ENCODE measurements around the gene SLC22A17. TPM values are rescaled to one million over a fixed set of nuclear protein-coding genes. Genes with fewer than 3 reads are reported as not detected.

SLC22A17 gene
- total and polyA plus RNA-seq, 10 of the 15 experiments (the other 5 are each of a cell fraction or from before 2014, with no cell fraction given): not detected

DNA sequence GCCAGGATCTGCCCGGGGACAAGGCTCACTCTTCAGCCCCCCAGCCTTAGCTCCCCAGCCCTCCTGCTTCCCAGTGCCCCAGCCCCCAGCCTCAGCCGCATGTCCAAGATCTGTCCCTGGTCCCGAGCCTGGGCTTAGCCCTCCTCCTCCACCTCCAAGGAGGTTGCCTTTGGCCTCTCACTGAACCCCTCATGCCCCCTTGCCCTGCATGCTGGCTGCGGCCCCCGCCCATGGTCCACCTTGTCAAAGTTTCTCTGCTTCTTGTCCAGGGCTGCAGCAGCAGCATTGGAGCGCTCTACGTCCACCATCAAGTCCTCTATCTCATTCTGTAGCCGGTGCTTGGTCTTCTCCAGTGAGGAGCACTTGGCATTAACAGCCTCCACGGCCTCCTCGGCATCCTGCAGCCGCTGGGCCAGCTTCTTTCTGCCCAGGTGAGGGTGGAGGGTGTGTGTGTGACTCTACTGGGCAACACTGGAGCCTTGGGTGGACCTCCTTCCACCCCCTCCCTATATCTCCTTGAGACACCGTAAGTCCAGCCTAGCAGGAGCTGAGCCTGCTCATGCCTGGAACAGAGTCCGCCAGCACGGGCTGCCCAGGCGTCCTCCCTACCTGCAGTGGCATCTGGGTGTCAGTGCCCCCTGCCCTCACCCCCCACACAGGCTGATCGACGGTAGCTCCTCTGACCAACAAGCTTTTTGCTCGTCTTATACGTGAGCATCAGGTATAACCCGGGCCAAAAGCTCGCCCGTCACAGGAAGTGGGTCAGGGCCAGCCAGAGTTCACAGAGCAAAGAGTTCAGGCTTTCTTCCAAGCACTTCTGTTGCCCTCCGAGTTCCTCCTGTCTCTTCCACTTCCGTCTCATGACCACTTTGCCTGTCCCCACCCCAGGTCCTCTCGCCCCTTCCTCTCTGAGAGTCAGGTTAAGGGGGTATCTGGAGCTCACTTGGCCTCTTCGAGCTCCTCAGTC is 35.5 kb upstream of the SLC22A17 start:
- 35% methylated on average over 26 of the region's 26 CpGs for WGBS (ENCODE audit: insufficient coverage, insufficient replicate concordance, low lambda C conversion rate, missing lambda C conversion rate)
- ChIA-PET POLR2A (no interaction called here), CTCF (interaction anchor here (1.1 kb wide), 1 partner anchor 268 kb away, joined by 3 read pairs; no protein-coding TSS in a partner anchor), RAD21 (ENCODE audit: unreplicated experiment) (no interaction called here), SMC1A (ENCODE audit: uncharacterized antibody, unreplicated experiment) (interaction anchor here (1.2 kb wide), 1 partner anchor 11 kb away, joined by 3 read pairs; the partner anchor contains the start of gene CMTM5)
- H3K36me3 ChIP-seq (ENCODE audit: control insufficient read depth in 2 of 2, insufficient read depth in 2 of 2, low read length in 1 of 2): no peaks in the 10 kb centered on the region
- H3K4me3 ChIP-seq: no peak overlapping the region
- H2AFZ ChIP-seq (ENCODE audit: control insufficient read depth, low read depth, low read length): no peak overlapping the region
- no peak for ATAC-seq
- H3K4me1 ChIP-seq (ENCODE audit: control insufficient read depth, insufficient read depth, low read length): no peaks in the 10 kb centered on the region
- no peak for DNase-seq (ENCODE audit: low read depth, low spot score)
- no peak overlapping the region for H3K27ac ChIP-seq (ENCODE audit: control insufficient read depth, insufficient read depth)
- no peaks in the 10 kb centered on the region for H3K9me3 ChIP-seq (replicated peaks; ENCODE audit: control insufficient read depth, insufficient read depth, low read length)
- intact Hi-C loops (cut with micrococcal nuclease; ENCODE audit: unreplicated experiment): no loop called here
- H3K79me2 ChIP-seq (ENCODE audit: control insufficient read depth, insufficient read depth, low read length): no peaks in the 10 kb centered on the region
- no peak overlapping the region for H3K4me2 ChIP-seq (ENCODE audit: control insufficient read depth, insufficient read depth)
- H4K20me1 ChIP-seq (ENCODE audit: control insufficient read depth, insufficient read depth): no peaks in the 10 kb centered on the region
- FAIRE-seq: no peak
- no TSS peak for BruUV-seq (replicated peaks)
- H3K27me3 ChIP-seq (replicated peaks in 1 of 2; ENCODE audit: control insufficient read depth in 2 of 2, insufficient read depth in 2 of 2, low read length in 1 of 2): no peaks in the 10 kb centered on the region; a peak in 2 of 4 replicates
- in situ Hi-C loops (cut with MboI): no loop called here
- H3K9ac ChIP-seq (ENCODE audit: control insufficient read depth, insufficient read depth, low read length): no peak overlapping the region
- TF ChIP-seq YBX1 (IDR thresholded peaks at IDR 0.05): no peak
- TF ChIP-seq POU2F2 (IDR thresholded peaks at IDR 0.05; ENCODE audit: borderline replicate concordance, low read depth, low read length): no peak
- no peak for TF ChIP-seq SPI1 (IDR thresholded peaks at IDR 0.05; ENCODE audit: borderline replicate concordance, insufficient read depth, low read depth, low read length)
- no peak for TF ChIP-seq LARP7 (IDR thresholded peaks at IDR 0.05)
- TF ChIP-seq SUPT20H (IDR thresholded peaks at IDR 0.05; ENCODE audit: borderline replicate concordance, control insufficient read depth, low read depth, low read length): no peak
- TF ChIP-seq NR2C2 (IDR thresholded peaks at IDR 0.05; ENCODE audit: borderline replicate concordance, control insufficient read depth, insufficient read length, low read depth): no peak
- TF ChIP-seq, protein P1, sequence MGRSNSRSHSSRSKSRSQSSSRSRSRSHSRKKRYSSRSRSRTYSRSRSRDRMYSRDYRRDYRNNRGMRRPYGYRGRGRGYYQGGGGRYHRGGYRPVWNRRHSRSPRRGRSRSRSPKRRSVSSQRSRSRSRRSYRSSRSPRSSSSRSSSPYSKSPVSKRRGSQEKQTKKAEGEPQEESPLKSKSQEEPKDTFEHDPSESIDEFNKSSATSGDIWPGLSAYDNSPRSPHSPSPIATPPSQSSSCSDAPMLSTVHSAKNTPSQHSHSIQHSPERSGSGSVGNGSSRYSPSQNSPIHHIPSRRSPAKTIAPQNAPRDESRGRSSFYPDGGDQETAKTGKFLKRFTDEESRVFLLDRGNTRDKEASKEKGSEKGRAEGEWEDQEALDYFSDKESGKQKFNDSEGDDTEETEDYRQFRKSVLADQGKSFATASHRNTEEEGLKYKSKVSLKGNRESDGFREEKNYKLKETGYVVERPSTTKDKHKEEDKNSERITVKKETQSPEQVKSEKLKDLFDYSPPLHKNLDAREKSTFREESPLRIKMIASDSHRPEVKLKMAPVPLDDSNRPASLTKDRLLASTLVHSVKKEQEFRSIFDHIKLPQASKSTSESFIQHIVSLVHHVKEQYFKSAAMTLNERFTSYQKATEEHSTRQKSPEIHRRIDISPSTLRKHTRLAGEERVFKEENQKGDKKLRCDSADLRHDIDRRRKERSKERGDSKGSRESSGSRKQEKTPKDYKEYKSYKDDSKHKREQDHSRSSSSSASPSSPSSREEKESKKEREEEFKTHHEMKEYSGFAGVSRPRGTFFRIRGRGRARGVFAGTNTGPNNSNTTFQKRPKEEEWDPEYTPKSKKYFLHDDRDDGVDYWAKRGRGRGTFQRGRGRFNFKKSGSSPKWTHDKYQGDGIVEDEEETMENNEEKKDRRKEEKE (IDR thresholded peaks at IDR 0.05): no peak
- TF ChIP-seq, protein P2, sequence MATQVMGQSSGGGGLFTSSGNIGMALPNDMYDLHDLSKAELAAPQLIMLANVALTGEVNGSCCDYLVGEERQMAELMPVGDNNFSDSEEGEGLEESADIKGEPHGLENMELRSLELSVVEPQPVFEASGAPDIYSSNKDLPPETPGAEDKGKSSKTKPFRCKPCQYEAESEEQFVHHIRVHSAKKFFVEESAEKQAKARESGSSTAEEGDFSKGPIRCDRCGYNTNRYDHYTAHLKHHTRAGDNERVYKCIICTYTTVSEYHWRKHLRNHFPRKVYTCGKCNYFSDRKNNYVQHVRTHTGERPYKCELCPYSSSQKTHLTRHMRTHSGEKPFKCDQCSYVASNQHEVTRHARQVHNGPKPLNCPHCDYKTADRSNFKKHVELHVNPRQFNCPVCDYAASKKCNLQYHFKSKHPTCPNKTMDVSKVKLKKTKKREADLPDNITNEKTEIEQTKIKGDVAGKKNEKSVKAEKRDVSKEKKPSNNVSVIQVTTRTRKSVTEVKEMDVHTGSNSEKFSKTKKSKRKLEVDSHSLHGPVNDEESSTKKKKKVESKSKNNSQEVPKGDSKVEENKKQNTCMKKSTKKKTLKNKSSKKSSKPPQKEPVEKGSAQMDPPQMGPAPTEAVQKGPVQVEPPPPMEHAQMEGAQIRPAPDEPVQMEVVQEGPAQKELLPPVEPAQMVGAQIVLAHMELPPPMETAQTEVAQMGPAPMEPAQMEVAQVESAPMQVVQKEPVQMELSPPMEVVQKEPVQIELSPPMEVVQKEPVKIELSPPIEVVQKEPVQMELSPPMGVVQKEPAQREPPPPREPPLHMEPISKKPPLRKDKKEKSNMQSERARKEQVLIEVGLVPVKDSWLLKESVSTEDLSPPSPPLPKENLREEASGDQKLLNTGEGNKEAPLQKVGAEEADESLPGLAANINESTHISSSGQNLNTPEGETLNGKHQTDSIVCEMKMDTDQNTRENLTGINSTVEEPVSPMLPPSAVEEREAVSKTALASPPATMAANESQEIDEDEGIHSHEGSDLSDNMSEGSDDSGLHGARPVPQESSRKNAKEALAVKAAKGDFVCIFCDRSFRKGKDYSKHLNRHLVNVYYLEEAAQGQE (IDR thresholded peaks at IDR 0.05; ENCODE audit: low read depth, low read length): no peak
- TF ChIP-seq POLR2AphosphoS5 (IDR thresholded peaks at IDR 0.05; ENCODE audit: low read length): no peak
- TF ChIP-seq, protein P3, sequence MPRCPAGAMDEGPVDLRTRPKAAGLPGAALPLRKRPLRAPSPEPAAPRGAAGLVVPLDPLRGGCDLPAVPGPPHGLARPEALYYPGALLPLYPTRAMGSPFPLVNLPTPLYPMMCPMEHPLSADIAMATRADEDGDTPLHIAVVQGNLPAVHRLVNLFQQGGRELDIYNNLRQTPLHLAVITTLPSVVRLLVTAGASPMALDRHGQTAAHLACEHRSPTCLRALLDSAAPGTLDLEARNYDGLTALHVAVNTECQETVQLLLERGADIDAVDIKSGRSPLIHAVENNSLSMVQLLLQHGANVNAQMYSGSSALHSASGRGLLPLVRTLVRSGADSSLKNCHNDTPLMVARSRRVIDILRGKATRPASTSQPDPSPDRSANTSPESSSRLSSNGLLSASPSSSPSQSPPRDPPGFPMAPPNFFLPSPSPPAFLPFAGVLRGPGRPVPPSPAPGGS (IDR thresholded peaks at IDR 0.05; ENCODE audit: borderline replicate concordance, insufficient read depth, low read depth, low read length, poor library complexity, severe bottlenecking): no peak
- TF ChIP-seq, protein P4, sequence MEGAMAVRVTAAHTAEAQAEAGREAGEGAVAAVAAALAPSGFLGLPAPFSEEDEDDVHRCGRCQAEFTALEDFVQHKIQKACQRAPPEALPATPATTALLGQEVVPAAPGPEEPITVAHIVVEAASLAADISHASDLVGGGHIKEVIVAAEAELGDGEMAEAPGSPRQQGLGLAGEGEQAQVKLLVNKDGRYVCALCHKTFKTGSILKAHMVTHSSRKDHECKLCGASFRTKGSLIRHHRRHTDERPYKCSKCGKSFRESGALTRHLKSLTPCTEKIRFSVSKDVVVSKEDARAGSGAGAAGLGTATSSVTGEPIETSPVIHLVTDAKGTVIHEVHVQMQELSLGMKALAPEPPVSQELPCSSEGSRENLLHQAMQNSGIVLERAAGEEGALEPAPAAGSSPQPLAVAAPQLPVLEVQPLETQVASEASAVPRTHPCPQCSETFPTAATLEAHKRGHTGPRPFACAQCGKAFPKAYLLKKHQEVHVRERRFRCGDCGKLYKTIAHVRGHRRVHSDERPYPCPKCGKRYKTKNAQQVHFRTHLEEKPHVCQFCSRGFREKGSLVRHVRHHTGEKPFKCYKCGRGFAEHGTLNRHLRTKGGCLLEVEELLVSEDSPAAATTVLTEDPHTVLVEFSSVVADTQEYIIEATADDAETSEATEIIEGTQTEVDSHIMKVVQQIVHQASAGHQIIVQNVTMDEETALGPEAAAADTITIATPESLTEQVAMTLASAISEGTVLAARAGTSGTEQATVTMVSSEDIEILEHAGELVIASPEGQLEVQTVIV (IDR thresholded peaks at IDR 0.05; ENCODE audit: borderline replicate concordance, partially characterized antibody): no peak
